NCI-H82 (cell line): Measurements from ENCODE around the gene GRIK1.

Experiments used
- DNase-seq: peaks from one replicate; lab custom pipeline; 2025; lab: John Stamatoyannopoulos, UW

GRIK1 gene

DNA sequence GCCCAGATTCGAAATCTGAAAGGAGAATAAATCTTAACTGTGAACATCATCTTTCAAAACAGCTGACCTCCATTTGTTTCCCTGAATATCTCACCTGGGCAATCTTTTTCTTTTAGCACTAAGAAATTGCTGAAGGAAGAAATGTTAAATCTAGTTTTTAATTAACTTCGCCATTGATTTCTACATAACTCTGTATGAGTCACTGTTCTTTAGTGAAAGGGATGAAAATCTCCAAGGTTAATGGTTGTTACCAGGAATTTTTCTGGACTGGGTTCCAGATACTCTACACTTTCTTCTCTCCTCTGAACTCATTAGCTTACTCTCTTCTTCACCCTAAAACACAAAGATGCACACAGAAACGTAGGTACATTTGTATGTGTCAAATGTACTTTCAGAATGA, 405.3 kb downstream of the GRIK1 start:
- DNase-seq: no peak

- DNase-seq: no peak
These were observed 410.7 kb downstream of the GRIK1 start for GRCh38 chr21:29529139-29529538.

- DNase-seq: no peak
These were observed 413.3 kb downstream of the GRIK1 start for GRCh38 chr21:29526545-29526944.

DNA sequence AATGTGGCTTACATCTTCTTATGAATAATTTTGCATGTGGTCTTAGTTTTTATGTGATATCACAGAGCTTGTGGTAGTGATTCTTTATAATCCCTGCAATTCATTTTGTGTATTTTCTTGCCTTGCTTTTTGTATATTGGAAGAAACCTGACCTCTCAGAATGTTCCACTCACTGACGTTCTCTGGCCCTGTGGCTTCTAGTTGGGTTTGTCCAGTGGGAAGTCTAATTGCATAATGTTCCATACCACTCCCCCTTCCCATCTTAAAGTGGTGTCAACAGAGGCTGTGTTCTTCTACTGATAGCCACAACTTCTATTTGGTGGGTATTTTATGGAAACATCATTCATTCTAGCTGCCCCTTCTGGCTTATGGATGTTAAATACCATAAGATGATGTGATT, 415.7 kb downstream of the GRIK1 start:
- DNase-seq: no peak

DNA sequence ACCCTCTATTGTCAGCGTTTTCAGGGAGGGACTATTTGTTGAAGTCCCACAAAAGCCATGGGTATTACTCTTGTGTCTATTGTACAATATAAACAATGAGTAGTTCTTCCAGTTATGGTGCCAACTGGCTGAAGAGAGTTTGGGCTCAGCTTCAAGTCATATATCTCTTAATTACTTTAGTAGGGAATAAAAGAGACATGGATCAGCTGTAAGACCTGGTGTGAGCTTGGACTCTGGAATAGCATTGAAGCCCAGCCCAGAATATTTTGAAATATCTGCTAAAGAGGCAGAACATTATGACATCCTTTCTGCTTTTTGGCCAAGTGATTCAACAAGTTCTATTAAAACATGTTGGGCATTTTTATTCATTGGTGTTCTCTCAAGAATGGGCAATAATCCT, 416.1 kb downstream of the GRIK1 start:
- no peak for DNase-seq

GRCh38 chr21:29521872-29522271, 417.9 kb downstream of the GRIK1 start:
- no peak for DNase-seq

- DNase-seq: no peak
These were observed 419.6 kb downstream of the GRIK1 start for GRCh38 chr21:29520171-29520570.

- no peak for DNase-seq
These were observed 425.0 kb downstream of the GRIK1 start for GRCh38 chr21:29514652-29515247.

GRCh38 chr21:29513535-29513934, 426.3 kb downstream of the GRIK1 start:
- no peak for DNase-seq

GRCh38 chr21:29511096-29511495, 428.7 kb downstream of the GRIK1 start:
- DNase-seq: no peak

GRCh38 chr21:29509121-29509520, 430.7 kb downstream of the GRIK1 start:
- no peak for DNase-seq

DNA sequence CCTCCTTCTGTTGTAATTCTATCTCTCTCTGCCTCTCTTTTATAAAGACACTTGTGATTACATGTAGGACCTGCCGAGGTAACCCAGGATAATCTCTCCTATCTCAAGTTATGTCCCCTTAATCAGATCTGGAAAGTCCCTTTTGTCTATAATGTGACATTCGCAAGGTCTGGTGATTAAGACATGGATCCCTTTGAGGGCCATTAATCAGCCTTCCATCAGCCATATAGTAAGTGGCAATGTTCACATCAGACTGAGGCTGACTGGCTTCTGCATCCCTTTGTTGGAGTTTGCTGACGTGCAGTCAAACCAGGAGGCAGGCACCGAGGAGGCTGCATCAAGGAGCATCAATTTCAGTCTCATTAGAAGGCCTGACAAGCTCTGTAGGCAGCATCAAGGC, 431.5 kb downstream of the GRIK1 start:
- peak; percentile 70 for DNase-seq

DNA sequence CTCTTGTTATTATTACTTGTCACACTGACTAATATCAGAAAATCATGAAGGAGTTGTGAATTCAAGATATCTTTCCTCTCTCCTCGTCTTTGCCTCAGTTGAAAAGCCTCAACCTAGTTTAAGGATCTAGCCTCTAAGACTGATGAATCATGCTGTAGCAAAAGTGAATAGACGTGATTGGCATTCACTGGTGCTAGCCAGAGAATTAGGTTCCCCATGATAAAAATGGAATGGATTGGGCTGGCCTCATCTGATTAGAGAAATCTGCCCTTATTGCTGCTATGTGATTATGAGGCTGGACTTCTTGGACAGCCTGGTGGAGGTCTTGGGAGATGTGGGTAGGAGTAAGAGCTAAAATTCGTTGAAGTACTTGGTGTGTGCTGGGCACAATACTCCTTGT, 432.8 kb downstream of the GRIK1 start:
- DNase-seq: no peak

- DNase-seq: no peak
These were observed 433.6 kb downstream of the GRIK1 start for GRCh38 chr21:29506214-29506613.

DNA sequence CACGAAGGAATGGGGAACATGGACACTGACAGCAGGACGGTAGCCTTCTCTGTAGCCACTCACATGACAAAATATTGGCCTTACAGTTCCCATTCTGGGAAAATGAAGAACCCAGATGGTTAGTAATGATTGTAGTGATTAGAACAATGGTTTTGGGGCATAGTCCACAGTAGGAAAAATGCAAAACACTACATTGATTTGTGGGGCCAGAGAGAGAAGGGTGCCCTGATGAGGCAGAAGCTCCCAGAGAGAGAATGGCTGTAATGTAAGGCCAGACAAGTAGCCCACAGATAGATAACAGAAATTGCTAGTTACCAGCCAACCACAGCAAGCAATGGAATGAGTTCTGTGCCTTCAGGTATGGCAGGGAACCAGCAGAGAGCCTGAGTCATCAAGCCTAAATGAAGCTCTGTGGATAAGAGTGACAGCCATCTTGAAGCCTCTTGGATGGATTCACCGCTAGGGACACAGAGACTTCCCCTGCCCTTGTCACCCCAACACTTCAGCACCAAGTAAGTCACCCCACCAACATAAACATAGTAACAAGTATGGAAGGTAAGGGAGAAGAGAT, 435.0 kb downstream of the GRIK1 start:
- DNase-seq: no peak

DNA sequence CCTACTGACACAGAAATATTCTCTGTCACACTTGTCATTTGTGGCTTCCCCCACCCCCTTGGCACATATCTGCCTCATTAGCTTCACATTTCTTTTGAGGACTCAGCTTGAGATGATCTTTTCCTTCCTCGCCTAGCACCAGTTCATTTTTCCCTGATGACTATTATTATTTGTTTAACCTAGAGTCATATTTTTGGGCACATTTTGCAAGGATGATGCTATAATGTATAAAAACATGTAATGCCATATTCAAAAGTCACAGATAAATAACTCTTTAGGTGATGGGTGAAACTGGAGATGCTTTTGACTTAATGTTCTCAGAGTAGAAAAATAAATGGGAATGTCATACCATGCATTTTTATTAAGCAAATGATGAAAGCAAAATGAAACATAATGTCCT, 438.3 kb downstream of the GRIK1 start:
- DNase-seq: no peak

DNA sequence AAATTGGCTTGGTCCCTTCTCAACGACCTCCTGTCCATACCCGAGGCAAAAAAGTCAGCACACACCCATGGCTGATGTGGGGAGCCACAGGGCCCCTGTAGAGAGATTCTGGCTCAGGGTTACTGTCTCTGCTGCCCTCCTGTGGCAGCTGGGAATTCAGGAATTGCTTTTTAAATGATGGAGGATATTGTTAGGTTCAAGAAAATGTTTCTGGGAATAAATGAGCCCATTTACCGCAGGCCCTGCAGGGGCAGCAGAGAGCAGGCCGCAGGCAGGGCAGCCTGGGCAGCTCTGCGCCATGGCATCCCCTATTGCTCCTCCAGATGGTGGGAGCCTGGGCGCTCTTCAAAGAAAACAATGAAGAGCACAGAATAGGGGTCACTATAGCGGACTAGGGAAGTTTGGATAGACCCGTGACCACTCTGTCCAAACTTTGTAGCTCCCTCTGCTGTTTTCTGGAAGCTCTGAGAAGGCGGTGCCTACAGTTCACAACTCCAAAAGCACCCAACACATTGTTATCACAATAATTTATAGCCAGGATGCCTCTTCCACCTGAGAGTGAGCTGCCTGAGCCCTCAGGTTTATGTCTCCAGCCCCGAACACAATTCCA, 440.0 kb downstream of the GRIK1 start:
- peak; percentile 73 for DNase-seq

- DNase-seq: no peak
These were observed 440.6 kb downstream of the GRIK1 start for GRCh38 chr21:29499229-29499628.

GRCh38 chr21:29496337-29496736, 443.5 kb downstream of the GRIK1 start:
- DNase-seq: no peak

GRCh38 chr21:29490016-29490415, 449.8 kb downstream of the GRIK1 start:
- DNase-seq: no peak

DNA sequence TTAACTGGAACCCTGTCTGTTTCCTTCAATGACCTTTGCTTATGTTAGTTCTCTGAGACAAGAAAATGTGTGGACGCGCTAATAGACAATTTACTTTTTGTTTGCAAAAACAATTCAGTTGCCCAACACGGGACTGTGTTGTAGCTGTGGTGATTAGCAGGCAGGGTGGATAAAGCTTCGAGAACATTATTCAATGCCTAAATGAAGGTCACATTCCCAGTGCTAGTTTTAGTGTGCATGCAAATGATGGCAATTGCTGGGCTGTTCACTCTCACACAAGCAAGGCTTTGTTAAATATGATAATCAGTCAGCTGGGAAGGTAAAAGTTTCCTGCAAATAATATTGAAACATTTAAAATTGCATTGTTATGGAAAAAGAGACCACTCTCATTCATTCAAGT, 452.6 kb downstream of the GRIK1 start:
- DNase-seq: no peak
